ENCODE measurements around the gene IGF2BP3.
"Not testable (repeated sequence)": the region's sequence is repeated elsewhere in the genome, so short reads cannot be mapped to it uniquely, and the experiment has no call there.

- not testable (repeated sequence) for TF ChIP-seq CTCF (conservative IDR thresholded peaks at IDR 0.05; ENCODE audit: low read depth, low read length); EZH2 (IDR thresholded peaks at IDR 0.05; ENCODE audit: borderline replicate concordance, low read depth, low read length, poor library complexity, severe bottlenecking)
Measured at GRCh38 chr7:23312141-23312540, 158.2 kb downstream of the IGF2BP3 start.
